Loucy (cell line): ENCODE results near the gene MRPS10.
"Not testable (repeated sequence)": the region's sequence is repeated elsewhere in the genome, so short reads cannot be mapped to it uniquely, and the experiment has no call there.

Source experiments
- H2AFZ ChIP-seq: fragments of 200-600 bp; sonication (generic); 2 replicates; pipeline ENCODE4 v1.6.0; 2016; ENCODE audit warnings: antibody characterized with exemption, mild to moderate bottlenecking, low read length, moderate library complexity
- H3F3A ChIP-seq: fragments of 200-600 bp; 2 replicates; pipeline ENCODE4 v1.6.0; 2016; ENCODE audit warnings: antibody characterized with exemption, low read depth, mild to moderate bottlenecking
- H3K27me3 ChIP-seq: fragments of 200-600 bp; sonication (generic); 2 replicates; pipeline ENCODE4 v1.6.1; 2014; ENCODE audit warnings: low read length, mild to moderate bottlenecking; ENCODE audit not compliant: insufficient read depth, poor library complexity, severe bottlenecking
- H3K36me3 ChIP-seq: fragments of 200-600 bp; sonication (generic); 2 replicates; pipeline ENCODE4 v1.6.1; 2016; ENCODE audit warnings: low read length; ENCODE audit not compliant: insufficient read depth
- H3K4me1 ChIP-seq: fragments of 200-600 bp; sonication (generic); 2 replicates; pipeline ENCODE4 v1.5.1; 2014; ENCODE audit warnings: low read length, mild to moderate bottlenecking; ENCODE audit not compliant: insufficient read depth, poor library complexity, severe bottlenecking
- H3K4me2 ChIP-seq: fragments of 200-600 bp; sonication (generic); 2 replicates; pipeline ENCODE4 v1.6.0; 2014; ENCODE audit warnings: antibody characterized with exemption, low read length, low read depth, mild to moderate bottlenecking; ENCODE audit not compliant: poor library complexity, severe bottlenecking
- H3K4me3 ChIP-seq: fragments of 200-600 bp; sonication (generic); 2 replicates; pipeline ENCODE4 v1.5.1; 2014; ENCODE audit warnings: low read length, mild to moderate bottlenecking, mixed read lengths; ENCODE audit not compliant: poor library complexity, severe bottlenecking
- H3K79me2 ChIP-seq: fragments of 200-600 bp; sonication (generic); 2 replicates; pipeline ENCODE4 v1.6.1; 2014; ENCODE audit warnings: low read length; ENCODE audit not compliant: insufficient read depth
- H3K9ac ChIP-seq: fragments of 200-600 bp; sonication (generic); 2 replicates; pipeline ENCODE4 v1.6.0; 2014; ENCODE audit warnings: mild to moderate bottlenecking, low read depth, low read length, moderate library complexity; ENCODE audit not compliant: poor library complexity, severe bottlenecking
- H3K9me2 ChIP-seq: fragments of 200-600 bp; sonication (generic); replicated peaks from 2 replicates; pipeline ENCODE4 v1.6.1; 2016; ENCODE audit warnings: low read depth, low read length, mixed read lengths
- H3K9me3 ChIP-seq: fragments of 200-600 bp; sonication (generic); 2 replicates; pipeline ENCODE4 v1.6.1; 2014; ENCODE audit warnings: mild to moderate bottlenecking, antibody characterized with exemption, low read length, low read depth; ENCODE audit not compliant: insufficient read depth
- H4K20me1 ChIP-seq: fragments of 200-600 bp; sonication (generic); 2 replicates; pipeline ENCODE4 v1.6.0; 2014; ENCODE audit warnings: antibody characterized with exemption, low read length, mild to moderate bottlenecking; ENCODE audit not compliant: insufficient read depth, poor library complexity, severe bottlenecking
- EZH2phosphoT487 ChIP-seq: fragments of 200-600 bp; IDR thresholded peaks from 2 replicates; pipeline ENCODE4 v1.6.1; 2018; ENCODE audit warnings: antibody characterized with exemption, mild to moderate bottlenecking, moderate library complexity, borderline replicate concordance
- TF ChIP-seq, protein P1 (sequence below): fragments of 200-600 bp; sonication (generic); conservative IDR thresholded peaks from 2 replicates; pipeline ENCODE4 v1.5.1; 2014; ENCODE audit warnings: mild to moderate bottlenecking, antibody characterized with exemption, low read length

Gene MRPS10

DNA sequence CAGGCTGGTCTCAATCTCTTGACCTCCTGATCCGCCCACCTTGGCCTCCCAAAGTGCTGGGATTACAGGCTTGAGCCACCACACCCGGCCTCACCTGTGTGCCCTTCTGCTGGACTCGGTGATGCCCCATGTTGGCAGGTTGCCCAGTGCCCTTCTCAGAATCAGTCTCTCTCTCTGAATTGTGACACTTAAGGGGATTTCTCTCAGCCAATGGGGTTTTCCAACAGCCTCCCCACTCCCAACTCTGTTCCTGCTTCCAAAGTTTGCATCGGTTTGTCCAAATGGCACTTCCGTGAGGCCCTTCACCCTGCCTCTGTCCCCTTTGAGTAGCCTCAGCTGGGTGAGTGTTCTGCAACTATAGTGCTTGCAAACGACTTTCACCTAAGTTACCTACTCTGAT lies 3.1 kb upstream of the MRPS10 start:
- Histone ChIP-seq H3K9me3 (no peaks in the 10 kb centered on the region), H3K4me1 (peaks cover 3% of the 10 kb centered on the region), H2AFZ (no peak overlapping the region), H3K79me2 (peaks cover 15% of the 10 kb centered on the region), H3K9me2 (no peaks in the 10 kb centered on the region), H3K9ac (no peak overlapping the region), H3K4me2 (no peak overlapping the region), H3F3A (no peaks in the 10 kb centered on the region), H3K4me3 (no peak overlapping the region), H3K36me3 (no peaks in the 10 kb centered on the region), H4K20me1 (no peaks in the 10 kb centered on the region), H3K27me3 (no peaks in the 10 kb centered on the region)
- TF ChIP-seq, protein P1, sequence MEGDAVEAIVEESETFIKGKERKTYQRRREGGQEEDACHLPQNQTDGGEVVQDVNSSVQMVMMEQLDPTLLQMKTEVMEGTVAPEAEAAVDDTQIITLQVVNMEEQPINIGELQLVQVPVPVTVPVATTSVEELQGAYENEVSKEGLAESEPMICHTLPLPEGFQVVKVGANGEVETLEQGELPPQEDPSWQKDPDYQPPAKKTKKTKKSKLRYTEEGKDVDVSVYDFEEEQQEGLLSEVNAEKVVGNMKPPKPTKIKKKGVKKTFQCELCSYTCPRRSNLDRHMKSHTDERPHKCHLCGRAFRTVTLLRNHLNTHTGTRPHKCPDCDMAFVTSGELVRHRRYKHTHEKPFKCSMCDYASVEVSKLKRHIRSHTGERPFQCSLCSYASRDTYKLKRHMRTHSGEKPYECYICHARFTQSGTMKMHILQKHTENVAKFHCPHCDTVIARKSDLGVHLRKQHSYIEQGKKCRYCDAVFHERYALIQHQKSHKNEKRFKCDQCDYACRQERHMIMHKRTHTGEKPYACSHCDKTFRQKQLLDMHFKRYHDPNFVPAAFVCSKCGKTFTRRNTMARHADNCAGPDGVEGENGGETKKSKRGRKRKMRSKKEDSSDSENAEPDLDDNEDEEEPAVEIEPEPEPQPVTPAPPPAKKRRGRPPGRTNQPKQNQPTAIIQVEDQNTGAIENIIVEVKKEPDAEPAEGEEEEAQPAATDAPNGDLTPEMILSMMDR = no peak
- TF ChIP-seq EZH2phosphoT487 = no peak

DNA sequence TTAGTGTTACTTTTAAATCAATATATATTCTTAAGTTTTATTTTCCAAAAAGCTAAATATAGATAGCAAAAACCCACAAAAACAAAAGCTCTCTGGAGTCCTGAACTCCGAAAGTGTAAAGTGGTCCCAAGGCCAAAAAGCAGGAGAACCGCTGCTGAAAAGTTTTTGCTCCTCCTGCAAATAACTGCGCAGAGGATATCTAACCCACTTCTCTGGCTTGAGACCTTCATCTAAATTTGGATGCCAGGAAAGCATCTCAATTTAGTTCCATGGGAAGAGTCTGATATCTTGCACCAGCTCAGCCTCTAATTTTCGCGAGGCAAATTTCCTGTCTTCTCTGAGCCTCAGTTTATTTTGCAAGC lies 523 bp downstream of the MRPS10 start:
- Histone ChIP-seq H3K9ac (peak overlapping the region; percentile 89), H3F3A (no peaks in the 10 kb centered on the region), H3K79me2 (peaks cover 30% of the 10 kb centered on the region), H3K4me3 (peak overlapping the region; percentile 90), H4K20me1 (no peaks in the 10 kb centered on the region), H3K9me2 (no peaks in the 10 kb centered on the region), H3K27me3 (no peaks in the 10 kb centered on the region), H3K4me2 (peak overlapping the region; percentile 82), H3K36me3 (peaks cover 12% of the 10 kb centered on the region; the same call in 1 of the 2 replicates), H3K4me1 (peaks cover 9% of the 10 kb centered on the region), H3K9me3 (no peaks in the 10 kb centered on the region), H2AFZ (peak overlapping the region; percentile 96)
- no peak for TF ChIP-seq EZH2phosphoT487
- TF ChIP-seq, protein P1 = no peak

DNA sequence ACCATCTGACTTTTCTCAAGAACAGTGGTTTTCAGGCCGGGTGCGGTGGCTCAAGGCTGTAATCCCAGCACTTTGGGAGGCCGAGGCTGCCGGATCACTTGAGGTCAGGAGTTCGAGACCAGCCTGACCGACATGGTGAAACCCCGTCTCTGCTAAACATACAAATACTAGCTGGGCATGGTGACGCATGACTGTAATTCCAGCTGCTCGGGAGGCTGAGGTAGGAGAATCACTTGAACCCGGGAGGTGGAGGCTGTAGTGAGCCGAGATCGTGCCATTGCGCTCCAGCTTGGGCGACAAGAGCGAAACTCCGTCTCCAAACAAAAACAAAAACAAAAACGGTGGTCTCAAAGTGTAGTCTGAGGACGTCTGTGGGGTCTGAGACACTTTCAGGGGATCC lies 1.2 kb downstream of the MRPS10 start:
- Histone ChIP-seq H3K4me3 (peak overlapping the region; percentile 90), H3K4me2 (peak overlapping the region; percentile 82), H3K9ac (peak overlapping the region; percentile 89), H3K79me2 (peaks cover 30% of the 10 kb centered on the region), H3K36me3 (peaks cover 18% of the 10 kb centered on the region; the same call in 1 of the 2 replicates)
- not testable (repeated sequence) for H3K27me3 ChIP-seq, H3K9me3 ChIP-seq, H4K20me1 ChIP-seq, H2AFZ ChIP-seq, H3K4me1 ChIP-seq, H3F3A ChIP-seq, H3K9me2 ChIP-seq

DNA sequence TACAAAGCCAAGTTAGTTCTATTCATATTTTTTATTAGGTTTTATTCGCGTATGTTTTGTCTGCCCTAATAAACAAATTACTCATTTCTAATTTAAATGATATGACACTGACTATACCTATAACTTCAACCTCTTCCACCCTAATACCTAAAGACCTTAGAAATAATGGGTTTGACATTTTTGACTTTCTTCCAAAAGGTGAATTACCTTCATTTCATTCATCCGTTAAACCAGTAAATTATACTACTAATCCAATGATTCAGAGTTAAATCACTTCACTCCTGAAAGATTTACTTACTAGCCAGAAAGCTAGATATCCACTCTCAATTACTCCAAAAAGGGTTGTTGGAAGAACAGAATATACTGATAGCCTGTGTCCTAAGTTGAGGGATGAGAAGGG lies 5.2 kb downstream of the MRPS10 start:
- H2AFZ ChIP-seq = no peak overlapping the region
- no peaks in the 10 kb centered on the region for H4K20me1 ChIP-seq
- H3K9me2 ChIP-seq = no peaks in the 10 kb centered on the region
- no peak overlapping the region for H3K9ac ChIP-seq
- no peaks in the 10 kb centered on the region for H3F3A ChIP-seq
- H3K9me3 ChIP-seq = no peaks in the 10 kb centered on the region
- H3K4me2 ChIP-seq = no peak overlapping the region
- peaks cover 28% of the 10 kb centered on the region for H3K79me2 ChIP-seq
- H3K4me3 ChIP-seq = no peak overlapping the region
- H3K36me3 ChIP-seq = peaks cover 51% of the 10 kb centered on the region; the same call in 1 of the 2 replicates
- no peaks in the 10 kb centered on the region for H3K27me3 ChIP-seq
- TF ChIP-seq EZH2phosphoT487 = no peak
- TF ChIP-seq, protein P1 = no peak
- H3K4me1 ChIP-seq = peaks cover 9% of the 10 kb centered on the region
